Retina (tissue), 1 donor: ENCODE data around the gene TMEM132A.

Experiments used
- DNase-seq: peaks from one replicate; pipeline ENCODE4 v3.0.0-alpha.2; 2016

The TMEM132A gene

GRCh38 chr11:60922906-60923305 is 1.4 kb upstream of the TMEM132A start:
- DNase-seq, result no peak

GRCh38 chr11:60923326-60923725 is 934 bp upstream of the TMEM132A start:
- DNase-seq, result no peak

- no peak for DNase-seq
Measured at GRCh38 chr11:60923800-60924109, 505 bp upstream of the TMEM132A start.

- peak; percentile 80 for DNase-seq
Measured at GRCh38 chr11:60924906-60925853, 920 bp downstream of the TMEM132A start.

GRCh38 chr11:60925868-60926267 is 1.6 kb downstream of the TMEM132A start:
- DNase-seq, result no peak

GRCh38 chr11:60926500-60926899 is 2.2 kb downstream of the TMEM132A start:
- DNase-seq, result no peak

- no peak for DNase-seq
Measured at GRCh38 chr11:60927061-60927592, 2.9 kb downstream of the TMEM132A start.

- no peak for DNase-seq
Measured at GRCh38 chr11:60927600-60927999, 3.3 kb downstream of the TMEM132A start.

GRCh38 chr11:60928563-60929001 is 4.3 kb downstream of the TMEM132A start:
- no peak for DNase-seq

GRCh38 chr11:60929764-60930163 is 5.5 kb downstream of the TMEM132A start:
- no peak for DNase-seq

GRCh38 chr11:60930394-60930793 is 6.1 kb downstream of the TMEM132A start:
- no peak for DNase-seq

- no peak for DNase-seq
Measured at GRCh38 chr11:60931917-60932316, 7.7 kb downstream of the TMEM132A start.

GRCh38 chr11:60932605-60933356 is 8.5 kb downstream of the TMEM132A start:
- DNase-seq, result no peak

- no peak for DNase-seq
Measured at GRCh38 chr11:60933416-60934123, 9.3 kb downstream of the TMEM132A start.

GRCh38 chr11:60934124-60934789 is 10.0 kb downstream of the TMEM132A start:
- no peak for DNase-seq

GRCh38 chr11:60934790-60935605 is 10.7 kb downstream of the TMEM132A start:
- DNase-seq, result no peak

GRCh38 chr11:60935676-60936442 is 11.6 kb downstream of the TMEM132A start:
- DNase-seq, result no peak

GRCh38 chr11:60936467-60937143 is 12.3 kb downstream of the TMEM132A start:
- DNase-seq, result no peak

- DNase-seq, result no peak
Measured at GRCh38 chr11:60937144-60937527, 12.9 kb downstream of the TMEM132A start.

- no peak for DNase-seq
Measured at GRCh38 chr11:60937811-60938210, 13.6 kb downstream of the TMEM132A start.
